ENCODE results near the gene RAMAC.
A peak's percentile ranks its signal among the peaks of the same experiment; 100 is the strongest.
"Not testable (repeated sequence)": the region's sequence is repeated elsewhere in the genome, so short reads cannot be mapped to it uniquely, and the experiment has no call there.

Gene RAMAC

GRCh38 chr15:82985688-82986441 is at the start of gene RAMAC:
RAMAC (plus strand) TSS chr15:82986210; CDS start chr15:82989019, 2,809 bp downstream.
- DNase-seq, result peak; percentile 82 to 83

DNA sequence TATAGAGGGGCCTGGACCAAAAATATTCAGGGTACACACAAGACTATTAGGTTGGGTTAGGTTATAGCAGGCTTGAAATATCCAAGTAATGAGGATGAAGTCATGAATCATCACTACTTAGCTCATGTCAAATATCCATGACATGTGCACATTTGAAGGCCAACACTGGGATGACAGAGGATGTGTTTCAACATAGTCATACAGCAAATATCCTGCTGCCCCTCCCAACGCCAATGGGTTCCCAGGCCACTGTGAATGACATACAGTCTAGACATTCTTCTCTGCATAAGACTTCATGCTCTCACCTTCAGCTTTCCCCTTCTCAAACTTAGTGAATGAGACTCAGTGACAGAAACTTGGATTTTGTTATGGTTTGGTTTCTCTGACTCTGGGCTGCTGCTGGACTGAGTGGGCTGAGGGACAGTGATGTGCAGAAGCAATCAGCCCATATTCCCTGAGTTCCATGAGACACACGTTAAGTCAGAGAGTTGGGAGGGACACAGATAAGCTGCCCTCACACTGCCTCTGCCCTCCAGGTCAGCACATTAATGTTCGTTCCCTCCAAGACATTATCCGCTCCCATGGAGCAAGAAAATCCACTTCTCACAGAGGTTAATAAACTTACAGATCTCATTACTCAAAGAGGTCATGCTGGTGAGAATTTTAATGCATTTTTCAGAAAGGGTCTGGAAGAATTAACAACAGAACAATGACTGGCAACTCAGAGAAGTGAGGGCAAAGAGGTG is 48.9 kb upstream of the RAMAC start:
- DNase-seq, result no peak

- no peak for DNase-seq
Observed at GRCh38 chr15:82937712-82938058, 48.3 kb upstream of the RAMAC start.

DNA sequence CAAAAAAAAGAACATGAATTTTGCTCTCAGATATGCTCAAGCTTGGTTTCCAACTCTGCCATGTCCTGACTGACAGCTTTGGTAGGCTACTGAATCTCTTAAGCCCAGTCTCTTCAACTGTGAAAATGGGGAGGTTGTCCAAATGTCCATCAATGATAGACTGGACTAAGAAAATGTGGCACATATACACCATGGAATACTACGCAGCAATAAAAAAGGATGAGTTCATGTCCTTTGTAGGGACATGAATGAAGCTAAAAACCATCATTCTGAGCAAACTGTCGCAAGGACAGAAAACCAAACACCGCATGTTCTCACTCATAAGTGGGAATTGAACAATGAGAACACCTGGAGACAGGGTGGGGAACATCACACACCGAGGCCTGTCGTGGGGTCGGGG is 46.3 kb upstream of the RAMAC start:
- not testable (repeated sequence) for DNase-seq

- DNase-seq, result no peak
Observed at GRCh38 chr15:82942691-82943090, 43.3 kb upstream of the RAMAC start.

DNA sequence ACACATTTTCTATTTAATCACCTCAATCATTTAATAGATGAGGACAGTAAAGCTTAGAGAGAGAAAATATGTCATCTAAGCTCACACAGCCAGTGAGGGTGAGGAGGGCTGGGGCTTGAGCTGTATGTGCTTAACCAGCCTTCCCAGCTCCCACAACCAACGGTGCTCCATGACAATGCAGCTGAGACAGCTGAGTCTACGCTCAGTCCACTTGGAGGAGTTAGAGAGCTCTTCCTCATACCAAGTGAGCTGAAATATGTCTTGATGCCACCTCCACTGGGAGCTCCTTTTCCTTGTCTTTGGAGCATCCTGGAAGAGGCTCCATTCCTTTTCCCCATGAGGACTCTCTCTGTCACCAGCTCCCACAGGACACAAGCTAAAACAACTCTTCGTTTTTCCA is 42.8 kb upstream of the RAMAC start:
- DNase-seq, result no peak

GRCh38 chr15:82944056-82944455 is 42.0 kb upstream of the RAMAC start:
- DNase-seq, result no peak

DNA sequence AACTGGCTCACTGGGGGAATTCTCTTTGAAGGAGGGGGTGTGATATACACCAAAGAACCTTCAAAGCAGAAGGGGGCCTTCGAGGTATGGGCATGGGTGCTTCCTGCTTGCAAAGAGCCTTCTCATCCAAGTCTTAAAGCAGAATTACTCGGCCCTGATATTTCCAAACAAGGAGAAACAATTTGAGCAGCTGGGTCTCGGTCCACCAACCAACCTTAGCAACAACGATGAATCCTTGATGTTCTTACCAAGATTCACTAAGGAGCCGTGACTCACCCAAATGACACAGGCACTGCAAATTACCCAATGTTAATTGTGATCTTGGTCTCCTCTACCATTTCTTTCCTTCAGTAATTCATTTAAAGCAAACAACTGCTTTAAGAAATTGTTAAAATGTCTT is 41.2 kb upstream of the RAMAC start:
- DNase-seq, result no peak

DNA sequence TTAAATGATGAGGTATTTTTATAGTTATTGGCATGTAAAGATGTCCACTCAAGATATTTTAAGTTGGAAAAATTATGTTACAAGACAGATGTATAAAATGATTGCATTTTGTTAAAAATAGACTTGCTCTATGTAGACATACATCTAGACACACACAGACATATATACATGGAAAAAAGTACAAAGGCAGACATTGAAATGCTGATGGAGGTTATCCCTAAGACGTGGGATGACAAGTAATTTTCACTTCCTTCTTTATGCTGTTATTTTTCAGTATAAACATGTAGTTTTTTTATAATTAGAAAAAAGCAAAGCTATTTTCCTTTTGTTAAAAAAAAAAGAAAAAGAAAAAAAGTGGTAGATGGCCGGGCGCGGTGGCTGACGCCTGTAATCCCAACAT is 40.7 kb upstream of the RAMAC start:
- no peak for DNase-seq

DNA sequence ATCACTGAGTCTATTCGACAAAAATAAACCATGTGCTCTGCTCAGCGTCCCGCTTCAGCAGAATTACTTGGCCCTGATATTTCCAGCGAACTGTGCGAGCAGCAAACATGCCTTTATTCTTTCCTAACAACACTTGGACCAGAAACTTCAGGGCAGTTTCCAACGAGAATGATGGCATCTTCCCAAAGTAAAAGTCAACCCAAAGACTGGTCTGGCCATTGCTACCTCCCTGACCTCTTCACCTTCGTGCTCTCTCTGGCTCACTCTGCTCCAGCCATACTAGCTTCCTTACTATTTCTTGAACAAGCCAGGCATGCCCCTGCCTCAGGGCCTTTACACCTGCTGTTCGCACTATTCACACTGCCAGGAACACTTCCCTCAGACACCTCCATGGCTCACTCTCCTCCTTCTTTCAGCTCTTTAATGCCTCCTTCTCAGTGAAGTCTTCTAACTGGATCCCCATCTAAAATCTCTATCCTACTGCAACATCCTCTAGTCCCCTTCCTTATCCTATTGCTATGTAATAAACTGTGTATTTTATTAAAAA is 39.8 kb upstream of the RAMAC start:
- DNase-seq, result no peak

DNA sequence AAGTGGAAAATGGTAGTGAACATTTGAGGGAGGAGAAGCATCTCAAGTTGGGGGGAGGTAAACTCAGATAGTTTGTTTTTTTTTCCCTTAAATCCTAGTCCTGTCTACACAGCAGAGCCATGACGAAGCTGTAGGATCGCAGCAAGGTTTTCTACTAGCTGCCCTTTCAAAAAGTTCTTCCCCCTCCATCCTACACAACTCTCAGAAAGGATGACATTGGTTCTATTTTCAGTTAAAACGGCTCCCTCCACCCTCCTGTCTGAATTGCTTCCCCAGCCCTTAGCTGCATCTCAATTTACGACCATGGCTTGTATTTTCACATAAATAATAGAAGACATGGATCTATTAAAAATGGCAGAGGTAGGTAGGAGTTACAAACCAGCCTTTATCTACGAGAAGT is 35.7 kb upstream of the RAMAC start:
- no peak for DNase-seq

DNA sequence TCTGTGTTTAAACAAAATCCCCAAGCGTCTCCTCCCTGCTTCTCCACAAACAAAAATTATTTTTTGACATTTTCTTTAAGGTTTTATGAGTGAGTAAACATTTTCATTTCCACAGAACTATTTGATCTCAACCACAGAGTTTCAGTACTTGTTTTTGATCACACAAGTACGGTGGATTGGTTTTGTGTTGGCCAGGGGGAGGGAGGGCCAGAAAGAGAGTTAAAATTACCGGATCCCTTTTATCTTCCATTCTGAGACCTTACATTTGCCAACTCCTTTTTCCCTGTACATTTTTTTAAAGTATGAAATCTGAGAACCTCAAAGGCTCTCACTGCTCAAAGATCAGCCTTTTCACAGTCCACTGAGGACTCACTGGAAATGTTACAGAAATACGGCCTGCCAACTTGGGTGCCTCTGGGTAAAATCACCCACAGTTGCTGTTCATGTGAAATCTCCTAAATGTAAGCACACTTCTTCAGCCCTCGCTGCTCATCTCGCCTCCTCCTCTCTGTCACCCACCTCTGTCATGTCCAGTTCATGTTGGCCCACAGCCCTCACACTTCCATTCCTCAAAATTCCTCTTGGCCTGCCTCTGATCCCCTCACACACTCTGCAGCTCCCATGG is 35.2 kb upstream of the RAMAC start:
- DNase-seq, result no peak

GRCh38 chr15:82951472-82952157 is 34.4 kb upstream of the RAMAC start:
- DNase-seq, result no peak

DNA sequence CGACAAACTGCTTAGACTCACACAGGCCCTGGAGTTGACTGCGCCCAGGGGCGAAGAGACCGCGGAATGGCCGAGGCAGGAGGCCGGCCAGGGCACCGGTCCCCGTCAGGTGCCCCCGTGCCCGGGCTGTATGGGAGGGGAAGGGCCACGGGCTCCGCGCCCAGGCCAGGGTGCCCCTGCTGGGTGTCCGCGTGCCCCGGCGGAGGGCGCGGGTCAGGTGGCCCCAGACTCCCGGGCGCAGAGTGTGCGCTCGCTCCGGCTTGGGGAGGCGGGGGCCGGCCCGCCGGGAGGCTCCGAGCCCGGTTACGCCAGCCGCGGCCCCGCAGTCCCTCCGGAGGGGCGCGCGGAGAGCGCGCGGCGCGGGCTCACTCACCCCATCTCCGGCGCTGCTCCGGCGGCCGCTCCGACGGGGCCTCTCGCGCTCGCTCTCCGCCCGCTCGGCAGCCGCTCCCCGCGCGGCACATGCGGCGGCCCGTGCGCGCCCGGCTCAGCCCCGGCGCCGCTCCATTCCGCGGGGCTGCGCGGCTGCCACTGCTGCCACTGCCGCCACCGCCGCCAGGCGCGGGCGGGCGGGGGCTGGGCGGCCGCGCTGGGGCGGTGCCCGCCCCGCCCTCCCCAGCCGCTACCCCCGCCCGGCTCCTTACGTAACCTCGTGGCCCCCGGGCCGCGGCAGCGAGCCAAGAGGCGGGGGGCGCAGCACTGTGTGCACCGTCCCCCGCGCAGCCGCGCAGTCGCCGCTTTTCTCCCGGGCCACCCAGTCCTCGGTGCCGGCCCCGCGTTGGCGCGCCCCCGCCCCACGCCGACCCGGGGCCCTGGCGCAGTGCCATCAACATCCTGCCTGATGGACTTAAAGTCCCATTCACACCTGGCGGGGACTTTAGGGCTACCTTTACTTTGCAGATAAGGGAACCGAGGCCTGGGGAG is 33.6 kb upstream of the RAMAC start, which contains the start of gene HOMER2:
Gene HOMER2 (minus strand): TSS at position 563 of the 924 bp plus-strand sequence. CDS start 185 bp downstream, at position 378.
- DNase-seq, result no peak

- DNase-seq, result no peak
Observed at GRCh38 chr15:82958638-82959037, 27.4 kb upstream of the RAMAC start.

GRCh38 chr15:82959423-82959822 is 26.6 kb upstream of the RAMAC start:
- DNase-seq, result no peak

GRCh38 chr15:82960766-82961165 is 25.2 kb upstream of the RAMAC start:
- no peak for DNase-seq

DNA sequence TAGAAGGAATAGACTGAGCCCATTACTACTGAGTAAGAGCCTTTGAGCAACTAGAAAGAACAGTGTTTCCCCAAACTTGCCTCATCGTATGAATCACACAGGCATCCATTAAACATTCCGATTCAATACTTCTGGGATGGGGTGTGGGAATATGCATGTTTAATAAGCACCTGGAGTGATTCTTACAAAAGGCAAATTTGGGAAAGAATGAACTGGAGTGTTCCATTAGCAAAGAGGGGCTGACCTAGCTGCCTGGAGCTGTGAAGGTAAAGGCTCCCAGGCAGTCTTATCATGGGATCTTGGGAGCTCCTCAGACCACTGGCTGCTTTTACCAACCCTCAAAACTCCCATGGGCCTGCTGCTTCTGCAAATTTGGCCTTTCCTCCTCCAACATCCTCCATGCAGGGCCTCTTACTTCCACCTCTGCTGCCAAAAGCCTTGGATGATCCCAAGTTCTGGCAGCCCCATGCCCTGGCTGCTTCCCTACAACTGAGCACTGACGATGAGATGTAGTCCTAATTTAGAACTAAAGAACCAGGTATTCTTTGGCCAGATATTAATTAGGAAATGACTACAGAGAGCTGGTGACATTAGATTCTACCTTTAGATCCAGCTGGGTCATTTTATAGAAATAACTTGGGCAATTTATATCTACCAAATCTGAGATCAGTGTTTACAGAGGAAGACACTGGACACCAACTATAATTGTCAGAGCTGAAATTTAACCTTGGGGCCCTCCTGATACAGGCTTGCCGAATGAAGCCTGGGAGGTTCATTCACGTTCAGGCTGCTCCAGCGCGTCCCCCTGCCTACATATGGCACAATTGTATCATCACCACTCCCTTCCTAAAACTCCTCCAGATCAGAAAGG is 22.3 kb upstream of the RAMAC start:
- no peak for DNase-seq

DNA sequence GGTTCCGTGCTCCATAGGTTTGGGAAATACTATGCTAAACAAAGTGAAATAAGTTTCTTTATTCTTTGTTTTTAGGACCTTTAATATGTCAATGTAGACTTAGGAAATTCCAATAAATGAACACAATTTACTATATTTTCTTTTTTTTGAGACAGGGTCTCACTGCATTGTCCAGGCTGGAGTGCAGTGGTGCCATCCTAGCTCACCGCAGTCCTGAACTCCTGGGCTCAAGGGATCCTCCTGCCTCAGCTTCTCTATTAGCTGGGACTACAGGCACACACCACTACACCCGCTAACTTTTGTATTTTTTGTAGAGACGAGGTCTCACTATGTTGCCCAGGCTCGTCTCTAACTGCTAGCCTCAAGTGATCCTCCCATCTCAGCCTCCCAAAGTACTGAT is 21.1 kb upstream of the RAMAC start:
- no peak for DNase-seq

DNA sequence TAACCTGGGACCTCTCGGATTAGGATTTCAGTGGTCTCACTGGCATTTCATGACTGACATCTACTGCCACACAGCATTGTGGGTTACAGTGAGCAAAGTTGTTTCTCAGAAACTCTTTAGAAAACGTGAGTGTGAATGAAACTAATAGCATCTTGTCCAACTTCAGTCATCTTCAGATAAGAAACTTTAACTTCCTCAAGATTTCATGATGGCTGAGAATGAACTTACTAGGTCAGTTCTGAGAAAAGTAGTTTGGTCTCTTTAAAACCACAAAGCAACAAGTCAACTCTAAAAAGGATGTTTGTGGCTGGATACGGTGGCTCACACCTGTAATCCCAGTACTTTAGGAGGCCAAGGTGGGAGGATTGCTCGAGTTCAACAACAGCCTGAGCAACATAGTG is 19.3 kb upstream of the RAMAC start:
- DNase-seq, result no peak

GRCh38 chr15:82968066-82968465 is 17.9 kb upstream of the RAMAC start:
- DNase-seq, result no peak
